ENCODE data around the gene EEF2KMT.
"Not testable (repeated sequence)": the region's sequence is repeated elsewhere in the genome, so short reads cannot be mapped to it uniquely, and the experiment has no call there.

GRCh38 chr16:5110933-5111332 is 13.3 kb upstream of the EEF2KMT start:
- not testable (repeated sequence) for TF ChIP-seq EZH2 (IDR thresholded peaks at IDR 0.05; ENCODE audit: borderline replicate concordance, low read depth, low read length)
- 0 out of 4 replicates have a peak, but pooled peaks of 1 of the 2 experiments have one; percentile 31 for TF ChIP-seq KDM1A (IDR thresholded peaks at IDR 0.05)

Measured in K562 (cell line).